ENCODE measurements around the gene S1PR2.

The S1PR2 gene

GRCh38 chr19:10266706-10267105 lies 35.6 kb upstream of the S1PR2 start:
- Histone ChIP-seq H3K27me3 (ENCODE audit: insufficient read depth, low read depth, severe bottlenecking) (peaks cover 7% of the 10 kb centered on the region), H3K4me3 (ENCODE audit: low read depth, low read length) (no peak overlapping the region), H3K9me3 (ENCODE audit: severe bottlenecking) (no peaks in the 10 kb centered on the region), H3K27ac (no peak overlapping the region), H3K36me3 (no peaks in the 10 kb centered on the region)
- no peak for DNase-seq
- no peak for TF ChIP-seq CTCF (IDR thresholded peaks at IDR 0.05; ENCODE audit: low read depth, low read length)

- DNase-seq, result no peak
- H3K27ac ChIP-seq, result no peak overlapping the region
- no peaks in the 10 kb centered on the region for H3K9me3 ChIP-seq (ENCODE audit: severe bottlenecking)
- no peak for TF ChIP-seq CTCF (IDR thresholded peaks at IDR 0.05; ENCODE audit: low read depth, low read length)
- peaks cover 16% of the 10 kb centered on the region for H3K36me3 ChIP-seq
- H3K27me3 ChIP-seq (ENCODE audit: insufficient read depth, low read depth, severe bottlenecking), result no peaks in the 10 kb centered on the region
- no peak overlapping the region for H3K4me3 ChIP-seq (ENCODE audit: low read depth, low read length)
Measured at GRCh38 chr19:10262771-10263170, 31.6 kb upstream of the S1PR2 start.

- TF ChIP-seq CTCF (IDR thresholded peaks at IDR 0.05; ENCODE audit: low read depth, low read length), result no peak
- Histone ChIP-seq H3K9me3 (ENCODE audit: severe bottlenecking) (no peaks in the 10 kb centered on the region), H3K27me3 (ENCODE audit: insufficient read depth, low read depth, severe bottlenecking) (no peaks in the 10 kb centered on the region), H3K36me3 (peaks cover 33% of the 10 kb centered on the region), H3K4me3 (ENCODE audit: low read depth, low read length) (no peak overlapping the region), H3K27ac (no peak overlapping the region)
- DNase-seq, result no peak
Measured at GRCh38 chr19:10260141-10260584, 29.0 kb upstream of the S1PR2 start.

GRCh38 chr19:10259162-10259905 lies 28.2 kb upstream of the S1PR2 start:
- Histone ChIP-seq H3K27ac (no peak overlapping the region), H3K9me3 (ENCODE audit: severe bottlenecking) (no peaks in the 10 kb centered on the region), H3K27me3 (ENCODE audit: insufficient read depth, low read depth, severe bottlenecking) (no peaks in the 10 kb centered on the region), H3K36me3 (peaks cover 42% of the 10 kb centered on the region), H3K4me3 (ENCODE audit: low read depth, low read length) (no peak overlapping the region)
- peak; percentile 93 for DNase-seq
- TF ChIP-seq CTCF (IDR thresholded peaks at IDR 0.05; ENCODE audit: low read depth, low read length), result peak; percentile 79

- Histone ChIP-seq H3K27me3 (ENCODE audit: insufficient read depth, low read depth, severe bottlenecking) (no peaks in the 10 kb centered on the region), H3K27ac (no peak overlapping the region), H3K4me3 (ENCODE audit: low read depth, low read length) (no peak overlapping the region), H3K36me3 (peaks cover 47% of the 10 kb centered on the region), H3K9me3 (ENCODE audit: severe bottlenecking) (no peaks in the 10 kb centered on the region)
- no peak for DNase-seq
- TF ChIP-seq CTCF (IDR thresholded peaks at IDR 0.05; ENCODE audit: low read depth, low read length), result no peak
Measured at GRCh38 chr19:10258080-10258710, 27.1 kb upstream of the S1PR2 start.

All from WERI-Rb-1 (cell line).